Stimulated activated CD4-positive, alpha-beta T cell treated with anti-CD3 and anti-CD28 coated beads, Interleukin-15, amount 100 ng/mL, for 24 hours (primary cell): ENCODE data around the gene CCNO.
A peak's percentile ranks its signal among the peaks of the same experiment; 100 is the strongest.

Experiments
- DNase-seq: peaks from one replicate; pipeline ENCODE4 v3.0.0-alpha.2; 2020

The CCNO gene, protein sequence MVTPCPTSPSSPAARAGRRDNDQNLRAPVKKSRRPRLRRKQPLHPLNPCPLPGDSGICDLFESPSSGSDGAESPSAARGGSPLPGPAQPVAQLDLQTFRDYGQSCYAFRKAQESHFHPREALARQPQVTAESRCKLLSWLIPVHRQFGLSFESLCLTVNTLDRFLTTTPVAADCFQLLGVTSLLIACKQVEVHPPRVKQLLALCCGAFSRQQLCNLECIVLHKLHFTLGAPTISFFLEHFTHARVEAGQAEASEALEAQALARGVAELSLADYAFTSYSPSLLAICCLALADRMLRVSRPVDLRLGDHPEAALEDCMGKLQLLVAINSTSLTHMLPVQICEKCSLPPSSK

DNA sequence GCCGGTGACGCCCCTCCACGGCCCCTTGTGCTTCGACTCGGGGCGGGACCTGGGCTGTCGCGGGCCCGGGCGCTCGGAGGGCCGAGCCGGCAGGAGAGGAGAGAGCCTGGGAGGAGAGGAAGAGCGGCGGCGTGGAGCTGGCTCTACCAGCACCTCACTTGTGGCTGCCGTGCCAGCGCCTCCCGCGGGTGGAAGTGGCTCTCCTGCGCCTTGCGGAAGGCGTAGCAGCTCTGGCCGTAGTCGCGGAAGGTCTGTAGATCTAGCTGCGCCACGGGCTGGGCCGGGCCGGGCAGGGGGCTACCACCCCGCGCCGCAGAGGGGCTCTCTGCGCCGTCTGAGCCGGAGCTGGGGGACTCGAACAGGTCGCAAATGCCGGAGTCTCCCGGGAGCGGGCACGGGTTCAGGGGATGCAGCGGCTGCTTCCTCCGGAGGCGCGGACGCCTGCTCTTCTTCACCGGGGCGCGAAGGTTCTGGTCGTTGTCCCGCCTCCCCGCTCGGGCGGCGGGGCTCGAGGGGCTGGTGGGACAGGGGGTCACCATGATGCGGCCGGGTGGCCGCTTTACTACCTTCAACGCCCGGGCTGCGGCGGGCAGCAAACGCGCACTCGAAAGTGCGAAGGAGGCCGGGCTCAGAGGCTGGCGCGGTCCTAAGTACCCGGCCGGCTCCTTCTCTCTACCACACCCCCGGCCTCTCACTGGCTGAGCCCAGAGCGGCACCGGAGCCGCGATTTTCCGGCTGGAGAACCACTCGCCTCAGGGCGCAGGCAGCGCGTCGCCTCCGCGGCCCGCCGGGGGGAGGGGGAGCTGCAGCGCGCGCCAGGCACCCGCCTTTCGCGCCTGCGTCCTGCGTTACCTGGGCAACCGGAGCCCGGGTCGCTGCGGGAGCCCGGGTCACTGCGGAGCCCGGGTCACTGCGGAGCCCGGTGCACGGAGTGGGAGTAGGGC lies at the start of gene CCNO:
TSS of gene CCNO (minus strand) at position 624 of the 944 bp plus-strand sequence. CDS start at position 539, 85 bp downstream.
- DNase-seq = peak; percentile 83

DNA sequence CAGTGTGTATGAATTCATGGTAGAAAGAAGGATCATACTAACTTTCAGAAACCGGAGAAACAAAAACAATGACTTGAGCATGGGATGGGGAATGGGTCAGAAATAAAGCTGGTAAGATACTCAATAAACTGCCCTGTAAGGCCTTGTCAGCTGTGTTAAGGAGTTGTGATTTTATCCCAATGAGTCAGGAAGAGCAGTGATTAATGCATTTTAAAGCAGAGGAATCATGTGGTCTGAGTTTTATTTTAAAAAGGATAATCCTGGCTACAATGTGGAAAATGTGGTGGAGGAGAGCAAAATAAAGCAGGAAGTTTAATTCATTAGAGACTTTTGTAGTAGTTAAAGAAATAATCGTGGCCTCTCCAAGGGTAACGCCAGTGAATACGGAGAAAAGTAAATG lies 45.4 kb upstream of the CCNO start:
- no peak for DNase-seq

DNA sequence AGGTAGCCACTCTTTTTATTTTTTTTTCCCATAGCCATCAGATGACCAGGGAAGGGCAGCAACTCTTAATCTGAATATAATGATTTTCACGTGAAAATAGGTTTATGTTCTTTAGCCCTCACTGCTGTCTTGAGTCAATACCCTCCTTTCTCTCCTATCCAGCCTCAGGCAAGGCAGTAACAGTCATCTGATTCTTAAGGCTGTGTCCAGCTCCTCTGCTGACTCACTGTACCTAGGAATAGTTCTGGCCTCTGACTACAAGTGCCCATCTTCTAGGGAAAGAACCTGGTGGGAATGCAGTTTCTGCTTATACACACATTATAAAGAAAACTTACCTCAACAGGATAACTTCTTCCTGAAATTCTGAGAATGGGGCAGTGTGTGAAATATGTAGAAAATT lies 43.4 kb upstream of the CCNO start:
- DNase-seq = no peak

DNA sequence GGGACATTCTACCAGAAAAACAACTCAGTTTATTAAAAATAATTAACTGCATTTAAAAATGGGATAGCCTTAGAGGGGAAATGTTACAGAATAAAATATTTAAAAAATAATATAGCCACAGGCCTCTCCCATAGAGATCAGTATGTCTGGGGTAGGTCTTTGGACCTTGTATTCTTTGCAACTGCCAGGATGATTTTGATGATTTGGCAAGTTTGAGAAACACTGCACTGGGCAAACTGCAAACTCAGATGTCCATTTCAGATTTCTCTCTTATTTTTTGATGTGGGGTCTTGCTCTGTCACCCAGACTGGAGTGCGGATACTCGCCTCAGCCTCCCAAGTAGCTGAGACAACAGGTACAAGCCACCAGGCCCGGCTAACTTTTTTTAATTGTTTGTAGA lies 24.9 kb upstream of the CCNO start:
- no peak for DNase-seq

DNA sequence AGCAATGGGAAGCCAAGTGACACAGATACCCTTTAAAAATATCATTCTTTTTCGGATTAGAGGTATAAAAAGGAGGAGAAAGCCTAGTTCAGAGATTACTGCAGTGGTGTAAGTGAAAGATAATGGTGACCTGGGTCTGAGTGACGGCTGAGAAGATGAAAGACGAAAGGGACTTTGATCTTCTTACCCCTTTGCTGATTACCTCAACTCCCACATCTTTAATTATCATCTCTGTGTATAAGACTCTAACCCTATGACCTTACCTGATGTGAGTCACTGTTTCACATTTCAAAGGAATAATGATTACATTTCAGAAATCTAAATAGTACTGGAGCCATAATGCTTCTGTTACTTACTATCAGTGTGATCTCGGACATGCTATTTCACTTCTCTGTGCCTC lies 21.4 kb upstream of the CCNO start:
- no peak for DNase-seq

DNA sequence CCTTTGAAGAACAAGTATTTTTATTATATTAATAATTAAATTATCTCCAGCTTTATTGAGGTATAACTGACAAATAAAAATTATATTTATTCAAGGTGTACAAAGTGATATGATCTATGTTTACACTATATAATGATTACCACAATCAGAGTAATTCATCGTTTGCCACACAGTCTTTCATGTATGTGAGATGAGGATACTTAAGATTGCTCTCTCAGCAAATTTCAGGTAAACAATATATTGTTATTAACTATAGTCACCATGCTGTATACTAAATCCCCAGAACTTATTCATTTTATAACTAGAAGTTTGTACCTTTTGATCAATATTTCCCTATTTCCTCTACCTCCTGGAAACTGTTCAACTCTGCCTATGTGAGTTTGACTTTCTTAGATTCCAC lies 16.7 kb upstream of the CCNO start:
- no peak for DNase-seq

GRCh38 chr5:55241746-55242145 lies 8.3 kb upstream of the CCNO start:
- DNase-seq = no peak

GRCh38 chr5:55236800-55237199 lies 3.4 kb upstream of the CCNO start:
- no peak for DNase-seq

GRCh38 chr5:55234121-55234700 lies 803 bp upstream of the CCNO start:
- DNase-seq = peak; percentile 34

DNA sequence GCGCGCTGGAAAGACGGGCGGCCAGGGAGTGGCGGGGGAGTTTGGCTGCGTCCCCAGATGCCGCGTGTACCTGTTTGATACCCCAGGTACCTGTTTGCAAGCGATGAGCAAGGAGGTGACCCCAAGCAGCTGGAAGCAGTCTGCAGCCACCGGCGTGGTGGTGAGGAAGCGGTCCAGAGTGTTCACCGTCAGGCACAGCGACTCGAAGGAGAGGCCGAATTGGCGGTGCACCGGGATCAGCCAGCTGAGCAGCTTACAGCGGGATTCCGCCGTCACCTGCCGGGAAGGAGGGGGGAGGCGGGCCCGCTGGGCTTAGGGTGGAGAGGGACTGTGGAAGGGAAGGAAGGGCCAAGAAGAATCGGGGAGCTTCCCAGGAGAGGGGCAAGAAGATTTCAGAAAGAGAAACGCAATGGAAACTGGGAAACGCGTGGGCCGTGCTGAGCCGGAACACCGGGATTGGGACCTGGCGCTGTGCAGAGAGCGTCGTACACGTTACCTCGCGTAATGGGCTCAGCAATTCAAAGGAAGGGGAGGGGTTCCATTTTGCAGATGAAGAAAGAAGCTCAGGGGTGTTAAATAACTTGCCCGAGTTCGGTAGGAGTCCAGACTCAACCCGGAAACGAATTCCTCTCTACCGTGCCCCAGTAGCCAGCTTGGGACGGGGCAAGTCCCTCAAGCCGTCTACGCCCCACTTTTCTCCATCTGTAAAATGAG lies 980 bp downstream of the CCNO start:
- peak; percentile 15 for DNase-seq

- DNase-seq = no peak
Measured at GRCh38 chr5:55231919-55232270, 1.5 kb downstream of the CCNO start.

DNA sequence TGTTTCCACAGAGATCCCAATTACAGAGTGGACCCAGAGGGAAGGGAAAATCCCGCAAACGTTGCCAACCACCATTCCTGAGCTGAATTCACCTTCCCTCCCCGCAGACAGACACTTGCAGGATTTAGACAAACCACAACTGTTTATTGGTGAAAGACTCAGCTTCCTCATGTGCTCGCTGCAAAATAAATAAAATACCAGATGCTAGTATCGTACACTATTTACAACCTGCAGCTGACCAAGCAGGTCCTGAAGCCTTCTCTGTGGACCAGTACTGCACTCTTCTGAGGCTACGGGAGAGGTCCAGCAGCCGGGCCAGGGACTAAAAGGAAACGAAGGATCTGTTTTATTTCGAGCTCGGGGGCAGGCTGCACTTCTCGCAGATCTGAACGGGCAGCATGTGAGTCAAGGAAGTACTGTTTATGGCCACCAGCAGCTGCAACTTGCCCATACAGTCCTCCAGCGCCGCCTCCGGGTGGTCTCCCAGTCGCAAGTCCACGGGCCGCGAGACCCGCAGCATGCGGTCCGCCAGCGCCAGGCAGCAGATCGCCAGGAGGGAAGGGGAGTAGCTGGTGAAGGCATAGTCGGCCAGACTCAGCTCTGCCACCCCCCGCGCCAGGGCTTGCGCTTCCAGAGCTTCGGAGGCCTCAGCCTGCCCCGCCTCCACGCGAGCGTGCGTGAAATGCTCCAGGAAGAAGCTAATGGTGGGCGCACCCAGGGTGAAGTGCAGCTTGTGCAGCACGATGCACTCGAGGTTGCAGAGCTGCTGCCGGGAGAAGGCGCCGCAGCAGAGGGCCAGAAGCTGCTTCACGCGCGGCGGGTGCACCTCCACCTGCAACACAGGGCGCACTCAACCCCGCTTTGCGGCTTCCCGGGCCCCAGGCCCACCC lies 2.1 kb downstream of the CCNO start:
- DNase-seq = peak; percentile 27

- DNase-seq = no peak
Measured at GRCh38 chr5:55230086-55230629, 3.2 kb downstream of the CCNO start.

- DNase-seq = no peak
Measured at GRCh38 chr5:55227664-55228430, 5.6 kb downstream of the CCNO start.

GRCh38 chr5:55226934-55227663 lies 6.3 kb downstream of the CCNO start, which contains the start of gene MCIDAS:
Gene MCIDAS, minus strand, starts transcription at chr5:55227315. Its CDS starts 177 bp downstream, at chr5:55227138.
- DNase-seq = peak; percentile 81

GRCh38 chr5:55226027-55226933 lies 7.1 kb downstream of the CCNO start:
- peak; percentile 86 for DNase-seq

DNA sequence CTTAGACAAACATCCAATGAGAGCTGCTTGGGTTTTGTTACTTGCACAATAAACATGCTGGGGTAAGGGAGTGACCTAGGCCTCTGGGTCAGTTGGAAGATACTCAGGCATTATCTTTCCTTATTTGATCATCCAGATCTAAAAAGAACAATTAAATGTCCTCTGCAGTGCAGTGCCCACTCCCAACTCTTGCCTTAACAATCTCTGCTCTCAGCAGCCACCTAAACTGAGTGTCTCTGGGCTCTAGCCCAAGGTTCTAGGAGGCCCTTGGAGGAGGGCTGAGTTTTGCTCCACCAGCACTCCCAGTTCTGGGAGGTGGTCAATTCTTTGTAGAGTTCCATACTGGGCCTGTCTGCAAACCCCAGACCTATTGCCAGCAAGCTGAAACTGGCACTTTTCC lies 8.1 kb downstream of the CCNO start:
- no peak for DNase-seq

- no peak for DNase-seq
Measured at GRCh38 chr5:55223812-55224240, 9.6 kb downstream of the CCNO start.
